ENCODE data around the gene MAP2K2. TPM values are rescaled to one million over a fixed set of nuclear protein-coding genes. Genes with fewer than 3 reads are reported as not detected.

Gene MAP2K2
- polyA plus RNA-seq, 2 donors, result 120 to 127 TPM

DNA sequence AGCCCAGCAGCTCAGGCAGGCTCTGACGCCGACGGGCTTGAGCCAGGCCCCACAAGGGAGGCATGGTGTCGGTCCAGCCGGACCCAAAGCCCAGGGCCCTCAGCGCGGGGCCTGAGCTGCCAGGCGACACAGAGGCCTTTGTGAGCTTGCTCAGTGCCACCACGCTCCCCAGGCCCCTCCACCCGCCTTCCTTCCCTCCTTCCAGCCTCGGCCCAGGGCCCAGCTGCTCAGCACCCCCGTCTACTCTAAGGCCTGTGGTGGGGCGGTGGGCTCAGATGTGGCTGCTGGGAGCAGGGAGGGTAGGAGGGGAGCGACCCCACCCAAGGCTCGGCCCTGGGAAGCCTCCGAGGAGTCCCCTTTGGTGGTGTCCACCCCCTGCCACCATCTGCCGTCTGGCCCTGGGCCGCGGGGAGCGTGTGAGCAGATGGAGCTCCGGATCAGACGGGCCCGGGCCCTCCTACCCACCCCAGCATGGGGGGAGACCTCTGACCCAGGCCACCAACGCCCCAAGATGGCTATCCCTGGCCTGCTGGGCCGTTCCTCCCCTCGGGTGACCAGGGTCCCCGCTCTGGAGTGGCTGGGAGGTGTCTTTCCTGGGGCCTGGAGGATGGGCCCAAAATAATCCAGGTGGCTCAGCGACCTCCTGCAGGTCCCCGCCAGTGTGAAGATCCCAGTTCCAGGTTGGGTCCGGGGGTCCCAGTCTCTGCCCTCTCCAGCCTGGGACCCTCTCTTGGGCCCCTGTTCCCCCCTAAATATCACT lies 65.0 kb downstream of the MAP2K2 start:
- Histone ChIP-seq H3K36me3 (ENCODE audit: control insufficient read depth in 2 of 2, insufficient read depth in 2 of 2, low read length in 1 of 2) (peaks cover 4 to 31% of the 10 kb centered on the region in 2 donors), H3K4me1 (ENCODE audit: control insufficient read depth in 2 of 2, insufficient read depth in 2 of 2, low read length in 1 of 2) (peaks cover 8 to 46% of the 10 kb centered on the region in 2 donors), H3K4me3 (ENCODE audit: low read depth in 1 of 2, low read length in 2 of 2) (peak overlapping the region; percentile 81 to 83), H3K27me3 (ENCODE audit: control insufficient read depth in 1 of 2, insufficient read depth in 2 of 2, low read length in 2 of 2) (no peaks in the 10 kb centered on the region), H3K9me3 (ENCODE audit: control insufficient read depth in 2 of 2, insufficient read depth in 1 of 2, low read depth in 1 of 2, low read length in 1 of 2) (no peaks in the 10 kb centered on the region), H3K27ac (ENCODE audit: low read depth in 2 of 2, low read length in 1 of 2) (peak overlapping the region; percentile 94 to 99)
- WGBS, 2 donors, result 24 to 37% methylated on average over 24 to 30 of the region's 30 CpGs

DNA sequence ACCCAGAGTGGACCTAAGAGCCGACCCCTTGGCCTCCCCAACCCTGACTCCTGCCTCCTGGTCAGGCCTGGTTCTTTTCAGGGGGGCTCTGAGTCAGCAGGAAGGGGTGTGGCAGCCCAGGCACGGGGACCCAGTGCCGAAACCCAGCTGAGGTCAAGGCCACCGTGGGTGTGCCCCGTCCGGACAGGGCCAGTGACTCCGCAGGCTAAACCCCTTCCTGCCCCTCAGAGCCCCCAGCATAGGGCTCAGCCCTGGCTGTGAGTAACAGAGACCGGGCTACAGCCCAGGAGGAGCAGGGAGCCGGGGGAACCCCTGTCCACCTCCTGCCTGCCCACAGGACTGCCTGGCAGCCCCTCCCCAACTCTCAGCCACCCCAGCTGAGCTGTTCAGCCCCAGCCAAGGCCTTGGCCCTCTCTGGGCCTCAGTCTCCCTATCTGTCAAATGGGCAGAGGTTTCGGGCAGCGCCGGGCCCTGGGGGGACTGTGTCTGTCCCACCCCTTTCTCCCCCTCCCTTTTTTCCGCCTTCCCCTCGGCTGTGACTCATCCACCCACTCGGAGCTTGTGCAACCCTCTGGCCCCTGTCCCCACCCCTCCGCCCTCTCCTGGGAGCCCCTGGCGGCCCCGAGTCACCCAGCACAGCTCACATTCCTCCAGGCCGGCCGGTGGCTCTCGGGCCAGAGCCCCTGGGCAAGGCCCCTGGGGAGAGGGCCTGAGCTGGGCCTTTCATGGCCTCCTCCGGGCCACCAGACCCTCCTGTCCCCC lies 65.8 kb downstream of the MAP2K2 start:
- H3K4me3 ChIP-seq (ENCODE audit: low read depth in 1 of 2, low read length in 2 of 2), result peak overlapping the region; percentile 42 to 83
- 18 to 23% methylated on average over 22 of the region's 22 CpGs for WGBS, 2 donors
- H3K36me3 ChIP-seq (ENCODE audit: control insufficient read depth in 2 of 2, insufficient read depth in 2 of 2, low read length in 1 of 2), result peaks cover 9 to 35% of the 10 kb centered on the region in 2 donors

DNA sequence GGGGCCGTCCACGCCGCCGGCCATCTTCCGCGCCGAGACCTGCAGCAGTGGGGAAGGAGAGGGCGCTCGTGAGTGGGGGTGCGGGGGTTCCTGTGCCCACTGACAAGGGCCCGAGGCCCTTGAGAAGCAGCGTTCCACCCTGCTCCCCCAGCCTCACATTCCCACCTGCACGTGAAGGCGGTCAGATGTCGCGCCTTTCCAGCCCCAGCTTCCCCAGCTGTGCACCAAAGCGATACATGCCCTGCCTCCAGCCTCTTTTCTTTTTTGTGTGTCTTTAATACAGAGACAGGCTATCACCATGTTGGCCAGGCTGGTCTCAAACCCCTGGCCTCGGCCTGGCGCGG lies 68.7 kb downstream of the MAP2K2 start:
- no peaks in the 10 kb centered on the region for H3K27me3 ChIP-seq (ENCODE audit: control insufficient read depth in 1 of 2, insufficient read depth in 2 of 2, low read length in 2 of 2)
- peak overlapping the region in 1 of 2 donors; percentile 11 for H3K27ac ChIP-seq (ENCODE audit: low read depth in 2 of 2, low read length in 1 of 2)
- H3K4me3 ChIP-seq (ENCODE audit: low read depth in 1 of 2, low read length in 2 of 2), result no peak overlapping the region
- peaks cover 9 to 46% of the 10 kb centered on the region in 2 donors for H3K36me3 ChIP-seq (ENCODE audit: control insufficient read depth in 2 of 2, insufficient read depth in 2 of 2, low read length in 1 of 2)
- WGBS, 2 donors, result 91 to 94% methylated on average over 20 of the region's 20 CpGs
- H3K4me1 ChIP-seq (ENCODE audit: control insufficient read depth in 2 of 2, insufficient read depth in 2 of 2, low read length in 1 of 2), result peaks cover 12 to 42% of the 10 kb centered on the region in 2 donors
- no peaks in the 10 kb centered on the region for H3K9me3 ChIP-seq (ENCODE audit: control insufficient read depth in 2 of 2, insufficient read depth in 1 of 2, low read depth in 1 of 2, low read length in 1 of 2)

More for the DNA sequence above, 65.8 kb downstream of the MAP2K2 start:
- no peaks in the 10 kb centered on the region for H3K27me3 ChIP-seq (ENCODE audit: control insufficient read depth in 1 of 2, insufficient read depth in 2 of 2, low read length in 2 of 2)
- peak overlapping the region; percentile 94 to 99 for H3K27ac ChIP-seq (ENCODE audit: low read depth in 2 of 2, low read length in 1 of 2)
- peaks cover 8 to 50% of the 10 kb centered on the region in 2 donors for H3K4me1 ChIP-seq (ENCODE audit: control insufficient read depth in 2 of 2, insufficient read depth in 2 of 2, low read length in 1 of 2)
- H3K9me3 ChIP-seq (ENCODE audit: control insufficient read depth in 2 of 2, insufficient read depth in 1 of 2, low read depth in 1 of 2, low read length in 1 of 2), result no peaks in the 10 kb centered on the region

DNA sequence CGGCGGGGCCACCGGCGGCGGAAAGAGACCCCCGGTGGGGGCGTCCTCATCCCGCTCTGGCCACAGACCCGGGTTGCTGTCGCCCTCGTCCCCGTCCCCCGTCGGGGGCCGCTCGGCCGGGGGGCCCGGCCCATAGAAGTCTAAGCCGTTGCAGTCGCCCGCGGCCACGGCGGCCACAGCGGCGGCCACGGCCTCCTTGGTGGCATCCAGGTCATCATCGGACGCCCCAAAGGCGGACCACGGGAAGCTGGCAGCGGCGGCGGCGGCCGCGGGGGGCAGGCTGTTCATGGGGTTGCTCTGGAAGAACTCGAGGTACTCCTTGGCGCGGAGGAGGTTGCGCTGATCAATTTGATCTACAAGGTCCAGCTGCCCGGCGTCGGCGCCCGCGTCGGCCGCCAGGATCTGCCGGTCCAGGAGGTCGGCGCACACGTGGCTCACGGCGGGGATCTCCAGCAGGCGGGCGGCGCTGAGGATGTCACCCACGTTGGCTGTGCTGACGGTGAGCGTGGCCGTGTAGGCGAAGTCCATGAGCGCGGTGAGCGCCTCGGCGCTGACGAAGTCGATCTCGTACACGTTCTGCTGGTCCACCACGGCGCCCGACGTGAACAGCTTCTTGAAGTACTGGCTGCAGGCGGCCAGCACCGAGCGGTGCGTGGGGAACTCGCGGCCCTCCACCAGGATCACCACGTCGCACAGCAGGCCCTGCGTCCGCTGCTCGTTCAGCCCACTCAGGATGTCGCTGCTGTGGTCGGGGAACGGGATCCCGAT lies 69.3 kb downstream of the MAP2K2 start:
- Histone ChIP-seq H3K4me1 (ENCODE audit: control insufficient read depth in 2 of 2, insufficient read depth in 2 of 2, low read length in 1 of 2) (peaks cover 12 to 40% of the 10 kb centered on the region in 2 donors), H3K4me3 (ENCODE audit: low read depth in 1 of 2, low read length in 2 of 2) (no peak overlapping the region), H3K27ac (ENCODE audit: low read depth in 2 of 2, low read length in 1 of 2) (peak overlapping the region in 1 of 2 donors; percentile 11), H3K27me3 (ENCODE audit: control insufficient read depth in 1 of 2, insufficient read depth in 2 of 2, low read length in 2 of 2) (no peaks in the 10 kb centered on the region), H3K9me3 (ENCODE audit: control insufficient read depth in 2 of 2, insufficient read depth in 1 of 2, low read depth in 1 of 2, low read length in 1 of 2) (no peaks in the 10 kb centered on the region), H3K36me3 (ENCODE audit: control insufficient read depth in 2 of 2, insufficient read depth in 2 of 2, low read length in 1 of 2) (peaks cover 9 to 48% of the 10 kb centered on the region in 2 donors)
- 90 to 95% methylated on average over 71 to 91 of the region's 91 CpGs for WGBS, 2 donors

DNA sequence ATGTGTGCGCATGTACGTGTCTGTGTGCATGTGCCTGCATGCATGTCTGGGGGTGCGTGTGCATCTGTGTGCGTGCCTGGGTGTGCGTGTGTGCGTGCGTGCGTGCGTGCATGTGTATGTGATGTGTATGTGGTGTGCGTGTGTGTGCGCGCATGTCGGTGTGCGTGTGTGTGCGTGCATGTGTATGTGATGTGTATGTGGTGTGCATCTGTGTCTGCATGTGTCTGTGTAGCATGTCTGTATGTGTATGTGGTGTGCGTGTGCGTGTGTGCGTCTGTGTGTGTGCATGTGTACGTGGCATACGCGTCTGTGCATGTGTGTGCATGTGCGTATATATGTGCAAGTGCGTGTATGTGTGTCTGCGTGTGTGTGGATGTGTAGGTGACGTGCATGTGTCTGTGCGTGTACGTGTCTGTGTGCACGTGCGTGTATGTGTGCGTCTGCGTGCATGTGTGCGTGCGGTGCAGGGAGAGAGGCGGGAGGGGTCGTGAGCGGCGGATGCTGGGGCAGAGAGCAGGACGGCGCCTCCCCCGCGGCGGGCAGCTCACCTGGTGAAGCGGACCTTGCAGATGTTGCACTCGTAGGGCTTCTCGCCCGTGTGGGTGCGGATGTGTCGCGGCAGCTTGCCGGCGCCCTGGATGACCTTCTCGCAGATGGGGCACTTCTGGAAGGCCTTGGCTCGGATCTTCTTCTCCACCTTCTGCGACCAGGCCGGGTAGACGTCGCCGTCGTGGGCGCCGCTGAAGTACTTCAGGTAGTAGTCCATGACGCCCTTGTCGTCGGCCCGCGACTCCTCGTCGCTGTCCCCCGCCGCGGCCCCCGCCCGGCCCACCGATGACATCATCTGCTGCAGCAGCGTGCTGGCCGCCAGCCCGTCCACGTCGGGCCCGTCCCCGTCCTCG lies 70.2 kb downstream of the MAP2K2 start:
- H3K36me3 ChIP-seq (ENCODE audit: control insufficient read depth in 2 of 2, insufficient read depth in 2 of 2, low read length in 1 of 2), result peaks cover 9 to 54% of the 10 kb centered on the region in 2 donors
- H3K4me1 ChIP-seq (ENCODE audit: control insufficient read depth in 2 of 2, insufficient read depth in 2 of 2, low read length in 1 of 2), result peaks cover 9 to 45% of the 10 kb centered on the region in 2 donors
- H3K9me3 ChIP-seq (ENCODE audit: control insufficient read depth in 2 of 2, insufficient read depth in 1 of 2, low read depth in 1 of 2, low read length in 1 of 2), result no peaks in the 10 kb centered on the region
- H3K27ac ChIP-seq (ENCODE audit: low read depth in 2 of 2, low read length in 1 of 2), result peak overlapping the region; percentile 77 to 93
- 80 to 81% methylated on average over 78 to 82 of the region's 82 CpGs for WGBS, 2 donors
- peak overlapping the region in 1 of 2 donors; percentile 12 for H3K4me3 ChIP-seq (ENCODE audit: low read depth in 1 of 2, low read length in 2 of 2)
- no peaks in the 10 kb centered on the region for H3K27me3 ChIP-seq (ENCODE audit: control insufficient read depth in 1 of 2, insufficient read depth in 2 of 2, low read length in 2 of 2)

DNA sequence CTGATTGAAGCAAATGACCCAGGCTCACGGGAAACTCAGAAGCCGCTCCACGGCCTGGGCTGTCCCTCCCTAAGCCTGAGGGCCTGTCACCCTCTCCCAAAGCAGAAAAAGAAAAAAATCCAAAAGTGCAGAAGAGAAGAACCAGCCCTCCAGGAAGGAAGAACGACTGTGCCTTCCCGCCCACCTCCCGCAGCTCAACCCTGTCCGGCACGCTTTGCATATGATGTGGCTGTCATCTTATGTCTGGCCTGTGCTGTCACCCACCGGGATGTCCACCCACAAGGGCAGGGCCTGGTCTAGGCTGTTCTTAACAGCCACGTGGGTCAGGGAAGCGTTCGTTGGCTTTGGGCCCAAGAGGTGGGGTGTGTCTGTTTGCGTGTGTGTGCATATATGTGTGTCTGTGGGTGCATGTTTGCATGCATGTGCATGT lies 70.9 kb downstream of the MAP2K2 start:
- no peaks in the 10 kb centered on the region for H3K27me3 ChIP-seq (ENCODE audit: control insufficient read depth in 1 of 2, insufficient read depth in 2 of 2, low read length in 2 of 2)
- peak overlapping the region; percentile 7 to 12 for H3K4me3 ChIP-seq (ENCODE audit: low read depth in 1 of 2, low read length in 2 of 2)
- H3K4me1 ChIP-seq (ENCODE audit: control insufficient read depth in 2 of 2, insufficient read depth in 2 of 2, low read length in 1 of 2), result peaks cover 9 to 41% of the 10 kb centered on the region in 2 donors
- H3K36me3 ChIP-seq (ENCODE audit: control insufficient read depth in 2 of 2, insufficient read depth in 2 of 2, low read length in 1 of 2), result peaks cover 9 to 58% of the 10 kb centered on the region in 2 donors
- H3K27ac ChIP-seq (ENCODE audit: low read depth in 2 of 2, low read length in 1 of 2), result peak overlapping the region; percentile 77 to 93
- no peaks in the 10 kb centered on the region for H3K9me3 ChIP-seq (ENCODE audit: control insufficient read depth in 2 of 2, insufficient read depth in 1 of 2, low read depth in 1 of 2, low read length in 1 of 2)
- WGBS, 2 donors, result 21 to 28% methylated on average over 13 of the region's 13 CpGs

DNA sequence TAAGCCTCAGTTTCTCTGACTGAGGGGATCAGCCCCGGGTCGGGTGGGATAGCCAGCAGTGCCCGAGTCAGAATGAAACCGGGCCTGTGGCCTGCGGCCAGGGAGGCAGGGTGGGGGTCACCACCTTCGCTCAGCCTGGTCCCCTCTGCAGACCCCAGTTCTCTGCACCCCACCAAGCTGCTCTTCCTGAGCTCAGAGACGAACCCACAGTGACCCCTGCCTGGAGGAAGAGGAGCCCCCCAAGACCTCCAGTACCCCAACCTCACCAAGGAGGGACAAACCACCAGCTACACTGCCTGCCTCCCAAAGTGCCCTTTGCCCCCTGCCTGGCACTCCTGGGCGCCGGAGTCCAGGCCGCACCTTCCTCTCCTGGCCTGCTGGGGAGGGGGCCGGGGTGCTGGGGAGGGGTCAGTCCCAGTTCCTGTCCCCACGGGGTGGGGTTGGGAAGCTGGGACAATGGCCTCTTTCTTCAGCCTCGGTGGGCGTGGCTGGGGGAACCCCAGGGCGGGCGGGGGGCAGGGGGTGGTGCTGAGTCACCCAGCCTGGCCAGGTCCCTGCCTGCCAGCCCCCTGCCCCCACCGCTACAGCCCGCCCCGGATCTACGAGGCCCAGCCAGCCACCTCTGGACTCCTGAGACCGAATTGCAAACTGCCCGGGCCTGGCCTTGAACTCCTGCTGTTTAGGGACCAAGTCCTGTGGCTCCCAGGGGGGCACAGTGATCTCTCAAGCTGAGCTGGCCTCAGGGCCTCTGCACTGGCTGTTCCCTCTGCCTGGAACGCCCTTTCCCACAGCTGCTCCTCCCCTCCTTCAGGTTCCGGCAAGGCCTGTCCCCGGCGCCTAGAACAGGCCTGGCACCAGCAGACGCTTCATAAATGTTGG lies 71.6 kb downstream of the MAP2K2 start:
- H3K36me3 ChIP-seq (ENCODE audit: control insufficient read depth in 2 of 2, insufficient read depth in 2 of 2, low read length in 1 of 2), result peaks cover 9 to 60% of the 10 kb centered on the region in 2 donors
- H3K27me3 ChIP-seq (ENCODE audit: control insufficient read depth in 1 of 2, insufficient read depth in 2 of 2, low read length in 2 of 2), result no peaks in the 10 kb centered on the region
- peaks cover 9 to 36% of the 10 kb centered on the region in 2 donors for H3K4me1 ChIP-seq (ENCODE audit: control insufficient read depth in 2 of 2, insufficient read depth in 2 of 2, low read length in 1 of 2)
- peak overlapping the region; percentile 8 to 14 for H3K4me3 ChIP-seq (ENCODE audit: low read depth in 1 of 2, low read length in 2 of 2)
- H3K27ac ChIP-seq (ENCODE audit: low read depth in 2 of 2, low read length in 1 of 2), result peak overlapping the region; percentile 77 to 93
- WGBS, 2 donors, result 29 to 30% methylated on average over 25 to 27 of the region's 27 CpGs
- no peaks in the 10 kb centered on the region for H3K9me3 ChIP-seq (ENCODE audit: control insufficient read depth in 2 of 2, insufficient read depth in 1 of 2, low read depth in 1 of 2, low read length in 1 of 2)

Measured in esophagus (tissue), 2 donors.